WTC11 (cell line): ENCODE data around the gene PLAA. TPM values are rescaled to one million over a fixed set of nuclear protein-coding genes. Genes with fewer than 3 reads are reported as not detected.

ENCODE experiments used
- ATAC-seq: fragments of 200-7000 bp; cut with Tn5 transposase; 2 replicates; pipeline ENCODE4 v1.10.0; 2021; ENCODE audit warnings: mild to moderate bottlenecking, moderate library complexity
- CTCF ChIA-PET: fragments of 300-600 bp; sonication (Branson Sonifier 250); formaldehyde crosslinking; loops from one replicate; lab custom pipeline; 2021; ENCODE audit warnings: antibody characterized with exemption; lab: Charles Lee
- POLR2A ChIA-PET: fragments of 350-600 bp; sonication (Branson Sonifier 250); formaldehyde crosslinking; loops from one replicate; lab custom pipeline; 2021; ENCODE audit warnings: antibody characterized with exemption; lab: Charles Lee
- DNase-seq: peaks from one replicate; pipeline ENCODE4 v3.0.0; 2021; ENCODE audit warnings: low spot score
- H3K27ac Mint-ChIP-seq: 2 replicates; pipeline ENCODE4 v1.8.0; 2021; ENCODE audit warnings: mixed read lengths
- H3K27me3 Mint-ChIP-seq: 2 replicates; pipeline ENCODE4 v1.8.0; 2021; ENCODE audit warnings: low read depth, mild to moderate bottlenecking, moderate library complexity, mixed read lengths
- H3K36me3 Mint-ChIP-seq: 2 replicates; pipeline ENCODE4 v1.8.0; 2021; ENCODE audit warnings: mixed read lengths
- H3K4me1 Mint-ChIP-seq: 2 replicates; pipeline ENCODE4 v1.8.0; 2022; ENCODE audit warnings: mixed read lengths
- H3K4me3 Mint-ChIP-seq: 2 replicates; pipeline ENCODE4 v1.8.0; 2021; ENCODE audit warnings: mild to moderate bottlenecking, moderate library complexity, mixed read lengths
- H3K9me3 Mint-ChIP-seq: 2 replicates; pipeline ENCODE4 v1.8.0; 2021; ENCODE audit warnings: mixed read lengths
- ETV6 ChIP-seq: sonication (generic); formaldehyde crosslinking; IDR thresholded peaks from 2 replicates; pipeline ENCODE4 v1.8.1; 2022; ENCODE audit warnings: mild to moderate bottlenecking, missing genetic modification reagents
- FOXJ3 ChIP-seq: sonication (generic); formaldehyde crosslinking; IDR thresholded peaks from 2 replicates; pipeline ENCODE4 v1.9.0; 2021; ENCODE audit warnings: missing genetic modification reagents, mild to moderate bottlenecking, borderline replicate concordance
- GABPB1 ChIP-seq: sonication (generic); formaldehyde crosslinking; IDR thresholded peaks from 2 replicates; pipeline ENCODE4 v1.8.1; 2023; ENCODE audit warnings: mild to moderate bottlenecking, missing genetic modification reagents
- GRHL2 ChIP-seq: fragments of 250-450 bp; sonication (Bioruptor Pico); IDR thresholded peaks from 2 replicates; pipeline ENCODE4 v1.8.0; 2022; ENCODE audit warnings: mild to moderate bottlenecking, moderate library complexity; ENCODE audit not compliant: insufficient replicate concordance, severe bottlenecking
- JAZF1 ChIP-seq: fragments of 250-450 bp; sonication (Bioruptor Pico); IDR thresholded peaks from 2 replicates; pipeline ENCODE4 v1.9.0; 2021; ENCODE audit warnings: moderate library complexity, mild to moderate bottlenecking, inconsistent platforms
- MXD4 ChIP-seq: fragments of 250-450 bp; sonication (Bioruptor Pico); IDR thresholded peaks from 2 replicates; pipeline ENCODE4 v1.8.0; 2021; ENCODE audit warnings: mild to moderate bottlenecking, moderate library complexity, borderline replicate concordance
- NR3C1 ChIP-seq: sonication (generic); formaldehyde crosslinking; conservative IDR thresholded peaks from 2 replicates; pipeline ENCODE4 v1.8.1; 2023; ENCODE audit warnings: low read depth, mild to moderate bottlenecking, missing genetic modification reagents
- RELA ChIP-seq: sonication (generic); formaldehyde crosslinking; IDR thresholded peaks from 2 replicates; pipeline ENCODE4 v1.8.1; 2022; ENCODE audit warnings: missing genetic modification reagents, mild to moderate bottlenecking, borderline replicate concordance
- SP1 ChIP-seq: sonication (generic); formaldehyde crosslinking; conservative IDR thresholded peaks from 2 replicates; pipeline ENCODE4 v1.8.1; 2022; ENCODE audit warnings: missing genetic modification reagents
- ZNF138 ChIP-seq: sonication (generic); formaldehyde crosslinking; conservative IDR thresholded peaks from 2 replicates; pipeline ENCODE4 v1.8.1; 2022; ENCODE audit warnings: mild to moderate bottlenecking, moderate library complexity, missing genetic modification reagents
- ZNF232 ChIP-seq: sonication (generic); formaldehyde crosslinking; IDR thresholded peaks from 2 replicates; pipeline ENCODE4 v1.8.0; 2022; ENCODE audit warnings: mild to moderate bottlenecking, missing genetic modification reagents
- total RNA-seq: library from RNA; stranded (reverse); gene quantifications from 3 replicates; pipeline ENCODE4 v1.2.3, GENCODE V29; 2021
- TF ChIP-seq, protein P1 (sequence below): sonication (generic); formaldehyde crosslinking; IDR thresholded peaks from 2 replicates; pipeline ENCODE4 v1.8.1; 2023; ENCODE audit warnings: mild to moderate bottlenecking, moderate library complexity, missing genetic modification reagents
- TF ChIP-seq, protein P2 (sequence below): sonication (generic); formaldehyde crosslinking; conservative IDR thresholded peaks from 2 replicates; pipeline ENCODE4 v1.8.1; 2023; ENCODE audit warnings: mild to moderate bottlenecking, low read depth, missing genetic modification reagents, moderate library complexity
- TF ChIP-seq, protein P3 (sequence below): sonication (generic); formaldehyde crosslinking; IDR thresholded peaks from 2 replicates; pipeline ENCODE4 v1.8.1; 2023; ENCODE audit warnings: mild to moderate bottlenecking, missing genetic modification reagents, borderline replicate concordance
- TF ChIP-seq, protein P4 (sequence below): sonication (generic); formaldehyde crosslinking; IDR thresholded peaks from 2 replicates; pipeline ENCODE4 v1.8.0; 2022; ENCODE audit warnings: mild to moderate bottlenecking, missing genetic modification reagents
- TF ChIP-seq, protein P5 (sequence below): fragments of 250-450 bp; sonication (Bioruptor Pico); IDR thresholded peaks from 2 replicates; pipeline ENCODE4 v1.9.0; 2021; ENCODE audit warnings: mild to moderate bottlenecking
- TF ChIP-seq, protein P6 (sequence below): sonication (generic); formaldehyde crosslinking; IDR thresholded peaks from 2 replicates; pipeline ENCODE4 v1.8.1; 2023; ENCODE audit warnings: mild to moderate bottlenecking, missing genetic modification reagents, moderate library complexity
- TF ChIP-seq, protein P7 (sequence below): sonication (generic); formaldehyde crosslinking; IDR thresholded peaks from 2 replicates; pipeline ENCODE4 v1.8.1; 2023; ENCODE audit warnings: mild to moderate bottlenecking, missing genetic modification reagents

The PLAA gene
- total RNA-seq, 1 experiment from 2014 or later, result 56.1 TPM

DNA sequence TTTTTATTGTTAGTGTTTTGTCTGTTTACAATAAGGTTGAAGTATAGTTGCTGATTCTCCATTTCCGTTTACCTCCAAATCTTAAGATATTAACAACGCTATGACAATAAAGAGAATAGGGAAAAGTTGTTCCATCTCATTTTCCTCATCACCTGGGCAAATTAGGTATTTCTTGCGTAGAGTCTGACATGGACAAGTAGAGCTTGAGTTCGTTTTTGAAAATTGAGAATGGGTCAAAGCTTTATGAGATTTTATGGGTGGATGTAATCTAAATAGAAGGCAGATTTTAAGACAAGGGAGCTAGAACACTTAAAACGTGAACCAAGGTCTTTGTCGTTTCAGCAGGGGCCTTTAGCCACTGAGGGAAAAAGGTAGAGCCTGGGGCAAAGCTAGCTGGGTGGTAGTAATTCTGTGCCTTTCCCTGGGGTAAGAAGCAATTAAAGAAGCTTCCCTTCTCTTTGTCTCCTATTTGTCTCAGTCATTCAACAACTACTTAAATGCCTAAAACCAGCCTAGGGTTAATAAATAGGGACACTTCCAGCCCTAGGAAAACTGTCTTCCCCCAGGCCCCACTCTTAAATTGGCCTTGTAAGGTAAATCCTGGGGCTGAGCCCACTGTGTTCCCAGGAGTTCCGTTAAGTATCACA, 53.9 kb downstream of the PLAA start:
- no peak for DNase-seq
- Mint-ChIP-seq H3K4me1 (peaks cover 19% of the 10 kb centered on the region), H3K4me3 (peak overlapping the region; percentile 99), H3K27me3 (no peaks in the 10 kb centered on the region), H3K9me3 (peaks cover 9% of the 10 kb centered on the region), H3K27ac (peak overlapping the region; percentile 100)
- POLR2A ChIA-PET, result no interaction called here
- TF ChIP-seq, protein P1, sequence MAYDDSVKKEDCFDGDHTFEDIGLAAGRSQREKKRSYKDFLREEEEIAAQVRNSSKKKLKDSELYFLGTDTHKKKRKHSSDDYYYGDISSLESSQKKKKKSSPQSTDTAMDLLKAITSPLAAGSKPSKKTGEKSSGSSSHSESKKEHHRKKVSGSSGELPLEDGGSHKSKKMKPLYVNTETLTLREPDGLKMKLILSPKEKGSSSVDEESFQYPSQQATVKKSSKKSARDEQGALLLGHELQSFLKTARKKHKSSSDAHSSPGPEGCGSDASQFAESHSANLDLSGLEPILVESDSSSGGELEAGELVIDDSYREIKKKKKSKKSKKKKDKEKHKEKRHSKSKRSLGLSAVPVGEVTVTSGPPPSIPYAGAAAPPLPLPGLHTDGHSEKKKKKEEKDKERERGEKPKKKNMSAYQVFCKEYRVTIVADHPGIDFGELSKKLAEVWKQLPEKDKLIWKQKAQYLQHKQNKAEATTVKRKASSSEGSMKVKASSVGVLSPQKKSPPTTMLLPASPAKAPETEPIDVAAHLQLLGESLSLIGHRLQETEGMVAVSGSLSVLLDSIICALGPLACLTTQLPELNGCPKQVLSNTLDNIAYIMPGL (CRISPR knock-in tag), result no peak
- TF ChIP-seq, all 79 proteins: peak for 0
- H3K36me3 Mint-ChIP-seq, result peaks cover 4% of the 10 kb centered on the region
- CTCF ChIA-PET, result interaction anchor here (1.9 to 3.9 kb wide), 2 partner anchors 36 to 82 kb away, joined by 9 to 29 read pairs; no protein-coding TSS in a partner anchor
- no peak for ATAC-seq

DNA sequence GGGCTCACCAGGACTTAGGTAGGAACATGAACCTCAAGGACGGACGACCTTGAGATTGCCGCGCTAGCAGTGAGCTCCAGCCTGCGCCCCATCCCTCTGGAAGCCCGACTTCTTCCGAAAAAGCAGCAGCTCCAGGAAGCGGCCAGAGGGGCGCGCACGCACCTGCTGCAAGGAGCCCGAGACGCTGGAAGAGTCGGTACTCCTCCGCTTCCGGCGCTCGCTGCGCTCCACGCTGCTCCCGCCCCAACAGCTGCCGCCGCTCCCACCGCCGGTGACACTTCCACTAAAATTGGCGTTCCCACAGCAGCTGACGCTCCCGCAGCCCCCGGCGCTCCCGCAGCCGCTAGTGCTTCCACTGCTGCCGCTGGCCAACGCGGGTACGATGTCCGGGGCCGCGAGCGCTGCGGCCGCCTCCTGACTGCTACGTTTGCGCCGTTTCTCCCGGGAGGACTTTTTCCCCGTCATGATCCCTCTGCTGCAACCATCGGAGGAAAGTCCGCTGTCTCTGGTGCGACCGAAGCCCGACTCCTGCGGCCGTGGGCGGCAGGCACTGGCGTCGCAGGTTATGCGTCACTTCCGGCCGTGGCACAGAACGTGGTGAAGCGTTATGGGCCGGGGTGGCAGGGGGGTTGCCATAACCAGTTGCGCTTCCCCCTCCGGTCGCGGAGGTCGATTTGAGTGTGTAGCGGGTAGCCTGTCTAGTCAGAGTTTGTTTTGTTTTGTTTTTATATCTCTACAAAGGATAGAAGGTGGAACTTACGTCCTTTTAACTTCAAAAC, 54.6 kb downstream of the PLAA start, which contains the start of gene CAAP1:
CAAP1 (minus strand) TSS at position 552 of the 779 bp plus-strand sequence; CDS start at position 465, 87 bp downstream.
- ChIA-PET POLR2A (interaction anchor here (0.7 to 1.8 kb wide), 4 partner anchors 44 to 83 kb away, joined by 3 to 26 read pairs (median 8); partner anchors contain the start of genes IFT74 and PLAA), CTCF (interaction anchor here (0.6 to 3.9 kb wide), 8 partner anchors 11 to 169 kb away, joined by 3 to 29 read pairs (median 4); partner anchors contain the start of genes IFT74 and PLAA)
- ATAC-seq (peak; percentile 91), DNase-seq (peak; percentile 92)
- Mint-ChIP-seq H3K4me3 (peak within 1 kb of the TSS; percentile 99), H3K27ac (peak within 1 kb of the TSS; percentile 100), H3K36me3 (peaks cover 7% of the 10 kb centered on the region), H3K4me1 (peaks cover 19% of the 10 kb centered on the region), H3K27me3 (no peaks in the 10 kb centered on the region), H3K9me3 (peaks cover 9% of the 10 kb centered on the region)
- TF ChIP-seq GABPB1 (CRISPR knock-in tag), result peak; percentile 92
- TF ChIP-seq ETV6 (CRISPR knock-in tag), result peak; percentile 82
- peak; percentile 79; the same call in 1 of the 2 replicates for TF ChIP-seq RELA (CRISPR knock-in tag)
- peak; percentile 54; the same call in 1 of the 2 replicates for TF ChIP-seq SP1 (CRISPR knock-in tag)
- TF ChIP-seq, protein P2, sequence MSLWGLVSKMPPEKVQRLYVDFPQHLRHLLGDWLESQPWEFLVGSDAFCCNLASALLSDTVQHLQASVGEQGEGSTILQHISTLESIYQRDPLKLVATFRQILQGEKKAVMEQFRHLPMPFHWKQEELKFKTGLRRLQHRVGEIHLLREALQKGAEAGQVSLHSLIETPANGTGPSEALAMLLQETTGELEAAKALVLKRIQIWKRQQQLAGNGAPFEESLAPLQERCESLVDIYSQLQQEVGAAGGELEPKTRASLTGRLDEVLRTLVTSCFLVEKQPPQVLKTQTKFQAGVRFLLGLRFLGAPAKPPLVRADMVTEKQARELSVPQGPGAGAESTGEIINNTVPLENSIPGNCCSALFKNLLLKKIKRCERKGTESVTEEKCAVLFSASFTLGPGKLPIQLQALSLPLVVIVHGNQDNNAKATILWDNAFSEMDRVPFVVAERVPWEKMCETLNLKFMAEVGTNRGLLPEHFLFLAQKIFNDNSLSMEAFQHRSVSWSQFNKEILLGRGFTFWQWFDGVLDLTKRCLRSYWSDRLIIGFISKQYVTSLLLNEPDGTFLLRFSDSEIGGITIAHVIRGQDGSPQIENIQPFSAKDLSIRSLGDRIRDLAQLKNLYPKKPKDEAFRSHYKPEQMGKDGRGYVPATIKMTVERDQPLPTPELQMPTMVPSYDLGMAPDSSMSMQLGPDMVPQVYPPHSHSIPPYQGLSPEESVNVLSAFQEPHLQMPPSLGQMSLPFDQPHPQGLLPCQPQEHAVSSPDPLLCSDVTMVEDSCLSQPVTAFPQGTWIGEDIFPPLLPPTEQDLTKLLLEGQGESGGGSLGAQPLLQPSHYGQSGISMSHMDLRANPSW, result no peak
- TF ChIP-seq GRHL2 (CRISPR knock-in tag), result no peak
- TF ChIP-seq, protein P3, sequence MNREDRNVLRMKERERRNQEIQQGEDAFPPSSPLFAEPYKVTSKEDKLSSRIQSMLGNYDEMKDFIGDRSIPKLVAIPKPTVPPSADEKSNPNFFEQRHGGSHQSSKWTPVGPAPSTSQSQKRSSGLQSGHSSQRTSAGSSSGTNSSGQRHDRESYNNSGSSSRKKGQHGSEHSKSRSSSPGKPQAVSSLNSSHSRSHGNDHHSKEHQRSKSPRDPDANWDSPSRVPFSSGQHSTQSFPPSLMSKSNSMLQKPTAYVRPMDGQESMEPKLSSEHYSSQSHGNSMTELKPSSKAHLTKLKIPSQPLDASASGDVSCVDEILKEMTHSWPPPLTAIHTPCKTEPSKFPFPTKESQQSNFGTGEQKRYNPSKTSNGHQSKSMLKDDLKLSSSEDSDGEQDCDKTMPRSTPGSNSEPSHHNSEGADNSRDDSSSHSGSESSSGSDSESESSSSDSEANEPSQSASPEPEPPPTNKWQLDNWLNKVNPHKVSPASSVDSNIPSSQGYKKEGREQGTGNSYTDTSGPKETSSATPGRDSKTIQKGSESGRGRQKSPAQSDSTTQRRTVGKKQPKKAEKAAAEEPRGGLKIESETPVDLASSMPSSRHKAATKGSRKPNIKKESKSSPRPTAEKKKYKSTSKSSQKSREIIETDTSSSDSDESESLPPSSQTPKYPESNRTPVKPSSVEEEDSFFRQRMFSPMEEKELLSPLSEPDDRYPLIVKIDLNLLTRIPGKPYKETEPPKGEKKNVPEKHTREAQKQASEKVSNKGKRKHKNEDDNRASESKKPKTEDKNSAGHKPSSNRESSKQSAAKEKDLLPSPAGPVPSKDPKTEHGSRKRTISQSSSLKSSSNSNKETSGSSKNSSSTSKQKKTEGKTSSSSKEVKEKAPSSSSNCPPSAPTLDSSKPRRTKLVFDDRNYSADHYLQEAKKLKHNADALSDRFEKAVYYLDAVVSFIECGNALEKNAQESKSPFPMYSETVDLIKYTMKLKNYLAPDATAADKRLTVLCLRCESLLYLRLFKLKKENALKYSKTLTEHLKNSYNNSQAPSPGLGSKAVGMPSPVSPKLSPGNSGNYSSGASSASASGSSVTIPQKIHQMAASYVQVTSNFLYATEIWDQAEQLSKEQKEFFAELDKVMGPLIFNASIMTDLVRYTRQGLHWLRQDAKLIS, result 0 out of 2 replicates have a peak, but pooled peaks have one; percentile 72
- no peak for TF ChIP-seq FOXJ3
- TF ChIP-seq, protein P4, sequence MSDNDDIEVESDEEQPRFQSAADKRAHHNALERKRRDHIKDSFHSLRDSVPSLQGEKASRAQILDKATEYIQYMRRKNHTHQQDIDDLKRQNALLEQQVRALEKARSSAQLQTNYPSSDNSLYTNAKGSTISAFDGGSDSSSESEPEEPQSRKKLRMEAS (CRISPR knock-in tag), result peak; percentile 92
- TF ChIP-seq NR3C1 (CRISPR knock-in tag), result no peak
- TF ChIP-seq ZNF232 (CRISPR knock-in tag), result peak; percentile 86; the same call in 1 of the 2 replicates
- TF ChIP-seq JAZF1 (CRISPR knock-in tag), result no peak
- TF ChIP-seq, protein P5, sequence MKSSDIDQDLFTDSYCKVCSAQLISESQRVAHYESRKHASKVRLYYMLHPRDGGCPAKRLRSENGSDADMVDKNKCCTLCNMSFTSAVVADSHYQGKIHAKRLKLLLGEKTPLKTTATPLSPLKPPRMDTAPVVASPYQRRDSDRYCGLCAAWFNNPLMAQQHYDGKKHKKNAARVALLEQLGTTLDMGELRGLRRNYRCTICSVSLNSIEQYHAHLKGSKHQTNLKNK (CRISPR knock-in tag), result no peak
- TF ChIP-seq ZNF138 (CRISPR knock-in tag), result peak; percentile 66; the same call in 1 of the 2 replicates
- TF ChIP-seq, protein P6, sequence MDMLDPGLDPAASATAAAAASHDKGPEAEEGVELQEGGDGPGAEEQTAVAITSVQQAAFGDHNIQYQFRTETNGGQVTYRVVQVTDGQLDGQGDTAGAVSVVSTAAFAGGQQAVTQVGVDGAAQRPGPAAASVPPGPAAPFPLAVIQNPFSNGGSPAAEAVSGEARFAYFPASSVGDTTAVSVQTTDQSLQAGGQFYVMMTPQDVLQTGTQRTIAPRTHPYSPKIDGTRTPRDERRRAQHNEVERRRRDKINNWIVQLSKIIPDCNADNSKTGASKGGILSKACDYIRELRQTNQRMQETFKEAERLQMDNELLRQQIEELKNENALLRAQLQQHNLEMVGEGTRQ (CRISPR knock-in tag), result peak; percentile 41; the same call in 1 of the 2 replicates
- TF ChIP-seq MXD4 (CRISPR knock-in tag), result no peak
- TF ChIP-seq, protein P7, sequence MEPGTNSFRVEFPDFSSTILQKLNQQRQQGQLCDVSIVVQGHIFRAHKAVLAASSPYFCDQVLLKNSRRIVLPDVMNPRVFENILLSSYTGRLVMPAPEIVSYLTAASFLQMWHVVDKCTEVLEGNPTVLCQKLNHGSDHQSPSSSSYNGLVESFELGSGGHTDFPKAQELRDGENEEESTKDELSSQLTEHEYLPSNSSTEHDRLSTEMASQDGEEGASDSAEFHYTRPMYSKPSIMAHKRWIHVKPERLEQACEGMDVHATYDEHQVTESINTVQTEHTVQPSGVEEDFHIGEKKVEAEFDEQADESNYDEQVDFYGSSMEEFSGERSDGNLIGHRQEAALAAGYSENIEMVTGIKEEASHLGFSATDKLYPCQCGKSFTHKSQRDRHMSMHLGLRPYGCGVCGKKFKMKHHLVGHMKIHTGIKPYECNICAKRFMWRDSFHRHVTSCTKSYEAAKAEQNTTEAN (CRISPR knock-in tag), result peak; percentile 22; the same call in 1 of the 2 replicates
